HEK293 (cell line): ENCODE measurements around the gene C16orf95.
"Not testable (repeated sequence)": the region's sequence is repeated elsewhere in the genome, so short reads cannot be mapped to it uniquely, and the experiment has no call there.

Experiments
- CTCF ChIA-PET: fragments of 350-600 bp; formaldehyde crosslinking; extraction: SDS; loops from one replicate; lab custom pipeline; 2021; ENCODE audit warnings: antibody characterized with exemption; lab: Yijun Ruan, JAX
- POLR2A ChIA-PET: fragments of 300-600 bp; formaldehyde crosslinking; extraction: SDS; loops from one replicate; lab custom pipeline; 2020; ENCODE audit warnings: antibody characterized with exemption, inconsistent platforms; lab: Yijun Ruan, JAX
- H3K27ac ChIP-seq: fragments of 200-500 bp; sonication (Bioruptor generic); 2 replicates; pipeline ENCODE4 v1.5.1; 2014; ENCODE audit warnings: low read depth, low read length, control low read depth, inconsistent platforms; ENCODE audit errors: extremely low read depth
- H3K36me3 ChIP-seq, 2 experiments: fragments of 200-500 bp in 1 of 2; sonication (Bioruptor generic) in 1 of 2; 1 replicate in 1 of 2; 2 replicates in 1 of 2; pipeline ENCODE4 v1.5.1; 2014 to 2017; ENCODE audit warnings: inconsistent platforms in 2 of 2, low read length in 2 of 2; ENCODE audit not compliant: control insufficient read depth in 2 of 2, insufficient read depth in 1 of 2
- H3K4me1 ChIP-seq: fragments of 200-500 bp; sonication (Bioruptor generic); 2 replicates; pipeline ENCODE4 v1.5.1; 2014; ENCODE audit warnings: mild to moderate bottlenecking, low read length, inconsistent platforms; ENCODE audit not compliant: control insufficient read depth, insufficient read depth
- H3K4me3 ChIP-seq: 2 replicates; pipeline ENCODE4 v1.5.1; 2011; ENCODE audit warnings: low read depth, mild to moderate bottlenecking, control low read depth, low read length, moderate library complexity
- H3K9me3 ChIP-seq: fragments of 200-500 bp; sonication (Bioruptor generic); 2 replicates; pipeline ENCODE4 v1.5.1; 2014; ENCODE audit warnings: low read depth, low read length, inconsistent platforms; ENCODE audit not compliant: control insufficient read depth, insufficient read depth
- ZBTB48 ChIP-seq: fragments of 450-650 bp; formaldehyde crosslinking; IDR thresholded peaks from 2 replicates; pipeline ENCODE4 v1.5.1; 2016; ENCODE audit warnings: missing biosample characterization, missing genetic modification characterization
- ZNF121 ChIP-seq: fragments of 450-650 bp; formaldehyde crosslinking; IDR thresholded peaks from 2 replicates; pipeline ENCODE4 v1.5.1; 2016; ENCODE audit warnings: missing biosample characterization, missing genetic modification characterization
- ZNF16 ChIP-seq: fragments of 450-650 bp; formaldehyde crosslinking; IDR thresholded peaks from 2 replicates; pipeline ENCODE4 v1.5.1; 2016; ENCODE audit warnings: low read depth, missing biosample characterization, missing genetic modification characterization
- ZNF354C ChIP-seq: fragments of 450-650 bp; formaldehyde crosslinking; IDR thresholded peaks from 2 replicates; pipeline ENCODE4 v1.5.1; 2016; ENCODE audit warnings: missing biosample characterization, missing genetic modification characterization, low read depth, borderline replicate concordance
- ZNF426 ChIP-seq: fragments of 450-650 bp; formaldehyde crosslinking; IDR thresholded peaks from 2 replicates; pipeline ENCODE4 v1.5.1; 2017; ENCODE audit warnings: missing biosample characterization, missing genetic modification characterization, mild to moderate bottlenecking, inconsistent platforms, moderate library complexity
- ZNF530 ChIP-seq: fragments of 450-650 bp; formaldehyde crosslinking; IDR thresholded peaks from 2 replicates; pipeline ENCODE4 v1.5.1; 2016; ENCODE audit warnings: low read depth, missing biosample characterization, missing genetic modification characterization
- ZSCAN16 ChIP-seq: fragments of 450-650 bp; formaldehyde crosslinking; IDR thresholded peaks from 2 replicates; pipeline ENCODE4 v1.5.1; 2016; ENCODE audit warnings: missing biosample characterization, missing genetic modification characterization
- ZXDB ChIP-seq: fragments of 450-650 bp; formaldehyde crosslinking; IDR thresholded peaks from 2 replicates; pipeline ENCODE4 v1.5.1; 2016; ENCODE audit warnings: missing biosample characterization, missing genetic modification characterization
- TF ChIP-seq, protein P1 (sequence below): fragments of 450-650 bp; formaldehyde crosslinking; IDR thresholded peaks from 2 replicates; pipeline ENCODE4 v1.5.1; 2017; ENCODE audit warnings: missing biosample characterization, missing genetic modification characterization
- TF ChIP-seq, protein P2 (sequence below): fragments of 450-650 bp; formaldehyde crosslinking; IDR thresholded peaks from 2 replicates; pipeline ENCODE4 v1.5.1; 2016; ENCODE audit warnings: missing biosample characterization, missing genetic modification characterization, borderline replicate concordance

Gene C16orf95

DNA sequence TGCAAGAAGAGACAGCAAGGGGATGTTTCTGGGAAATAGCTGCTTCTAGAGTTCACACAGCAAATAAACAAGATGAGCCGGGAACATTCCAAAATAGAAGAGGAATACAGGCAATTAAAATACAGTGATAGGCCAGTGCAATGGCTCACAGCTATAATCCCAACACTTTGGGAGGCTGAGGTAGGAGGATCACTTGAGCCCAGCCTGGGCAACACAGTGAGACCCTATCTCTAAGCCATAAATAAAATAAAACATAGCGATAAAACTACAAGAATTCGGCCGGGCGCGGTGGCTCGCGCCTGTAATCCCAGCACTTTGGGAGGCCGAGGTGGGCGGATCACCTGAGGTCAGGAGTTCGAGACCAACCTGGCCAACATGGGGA, 22.5 kb upstream of the C16orf95 start:
- H3K27ac ChIP-seq, H3K4me1 ChIP-seq, H3K4me3 ChIP-seq, H3K9me3 ChIP-seq, POLR2A ChIA-PET: not testable (repeated sequence)
- TF ChIP-seq ZNF121 (tag by site-specific recombination) = peak; percentile 75
- CTCF ChIA-PET = interaction anchor here (0.7 kb wide), 1 partner anchor 81 kb away, joined by 5 read pairs; no protein-coding TSS in a partner anchor
- H3K36me3 ChIP-seq = peaks cover 0 to 67% of the 10 kb centered on the region in 2 experiments; a peak in 2 of 3 replicates

DNA sequence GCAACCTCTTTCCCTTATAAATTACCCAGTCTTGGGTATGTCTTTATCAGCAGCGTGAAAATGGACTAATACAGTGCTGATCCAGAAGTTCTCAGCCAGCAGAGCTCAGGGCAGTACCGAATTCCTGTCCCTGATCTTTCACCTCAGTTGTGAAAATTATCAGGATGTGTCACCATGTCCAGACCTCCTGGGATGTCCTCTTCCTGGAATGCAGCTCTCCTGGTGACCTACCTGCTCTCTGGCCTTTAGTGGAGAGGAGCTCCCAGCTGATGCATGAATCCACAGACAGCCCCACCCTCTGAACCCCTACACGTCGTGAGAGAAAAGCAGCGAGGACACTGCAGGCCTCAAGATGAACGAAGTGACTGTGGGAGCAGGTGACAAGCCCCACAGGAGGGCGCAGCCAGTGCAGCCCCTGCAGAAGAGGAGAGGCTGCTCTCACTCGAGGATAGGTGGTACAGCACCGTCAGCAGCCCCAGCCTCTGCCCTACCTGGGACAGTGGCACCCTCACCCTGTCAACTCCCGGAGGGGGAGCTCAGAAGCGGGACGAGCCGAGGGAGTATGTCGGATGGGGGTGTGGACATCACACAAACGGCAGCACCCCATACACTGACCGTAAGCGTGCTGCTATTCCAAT, 22.0 kb upstream of the C16orf95 start:
- CTCF ChIA-PET = interaction anchor here (0.7 kb wide), 1 partner anchor 81 kb away, joined by 5 read pairs; no protein-coding TSS in a partner anchor
- no peak overlapping the region for H3K27ac ChIP-seq
- peaks cover 0 to 72% of the 10 kb centered on the region in 2 experiments; a peak in 2 of 3 replicates for H3K36me3 ChIP-seq
- no peak overlapping the region for H3K4me3 ChIP-seq
- no peaks in the 10 kb centered on the region for H3K4me1 ChIP-seq
- no peak for TF ChIP-seq ZNF354C
- TF ChIP-seq ZBTB48 = no peak
- TF ChIP-seq, protein P1, sequence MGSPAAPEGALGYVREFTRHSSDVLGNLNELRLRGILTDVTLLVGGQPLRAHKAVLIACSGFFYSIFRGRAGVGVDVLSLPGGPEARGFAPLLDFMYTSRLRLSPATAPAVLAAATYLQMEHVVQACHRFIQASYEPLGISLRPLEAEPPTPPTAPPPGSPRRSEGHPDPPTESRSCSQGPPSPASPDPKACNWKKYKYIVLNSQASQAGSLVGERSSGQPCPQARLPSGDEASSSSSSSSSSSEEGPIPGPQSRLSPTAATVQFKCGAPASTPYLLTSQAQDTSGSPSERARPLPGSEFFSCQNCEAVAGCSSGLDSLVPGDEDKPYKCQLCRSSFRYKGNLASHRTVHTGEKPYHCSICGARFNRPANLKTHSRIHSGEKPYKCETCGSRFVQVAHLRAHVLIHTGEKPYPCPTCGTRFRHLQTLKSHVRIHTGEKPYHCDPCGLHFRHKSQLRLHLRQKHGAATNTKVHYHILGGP (tag by site-specific recombination) = no peak
- POLR2A ChIA-PET = no interaction called here
- no peaks in the 10 kb centered on the region for H3K9me3 ChIP-seq

DNA sequence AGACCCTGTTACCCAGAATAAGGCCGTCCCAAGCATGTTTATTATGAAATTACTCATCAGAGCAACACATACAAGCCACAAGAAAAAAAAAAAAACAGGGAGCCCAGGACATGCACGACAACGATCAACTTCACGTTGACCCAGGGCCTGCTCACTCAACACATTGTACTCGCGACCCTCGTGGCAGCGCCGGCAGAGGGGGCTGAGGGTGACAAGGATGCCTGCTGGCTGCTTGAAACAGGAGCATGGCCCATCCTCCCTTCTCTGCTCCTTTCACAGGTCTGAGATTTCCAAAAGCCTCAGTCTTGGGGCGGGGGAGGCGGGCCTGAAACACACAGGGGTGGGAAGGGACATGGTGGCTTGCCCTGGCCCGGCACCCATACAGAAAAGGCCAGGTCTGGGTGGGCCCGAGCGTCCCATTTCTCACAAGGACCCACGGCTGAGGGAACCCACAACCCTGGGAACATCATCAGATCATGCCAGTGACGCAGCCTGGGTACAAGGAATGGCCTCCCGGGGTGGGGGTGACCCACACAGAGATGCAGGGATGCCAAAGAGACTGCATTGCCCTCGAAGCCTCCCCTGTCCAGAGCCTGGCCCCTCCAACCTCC, 21.1 kb upstream of the C16orf95 start:
- no peaks in the 10 kb centered on the region for H3K4me1 ChIP-seq
- no peak overlapping the region for H3K27ac ChIP-seq
- no peaks in the 10 kb centered on the region for H3K9me3 ChIP-seq
- H3K4me3 ChIP-seq = no peak overlapping the region
- POLR2A ChIA-PET = no interaction called here
- CTCF ChIA-PET = no interaction called here
- TF ChIP-seq, protein P2, sequence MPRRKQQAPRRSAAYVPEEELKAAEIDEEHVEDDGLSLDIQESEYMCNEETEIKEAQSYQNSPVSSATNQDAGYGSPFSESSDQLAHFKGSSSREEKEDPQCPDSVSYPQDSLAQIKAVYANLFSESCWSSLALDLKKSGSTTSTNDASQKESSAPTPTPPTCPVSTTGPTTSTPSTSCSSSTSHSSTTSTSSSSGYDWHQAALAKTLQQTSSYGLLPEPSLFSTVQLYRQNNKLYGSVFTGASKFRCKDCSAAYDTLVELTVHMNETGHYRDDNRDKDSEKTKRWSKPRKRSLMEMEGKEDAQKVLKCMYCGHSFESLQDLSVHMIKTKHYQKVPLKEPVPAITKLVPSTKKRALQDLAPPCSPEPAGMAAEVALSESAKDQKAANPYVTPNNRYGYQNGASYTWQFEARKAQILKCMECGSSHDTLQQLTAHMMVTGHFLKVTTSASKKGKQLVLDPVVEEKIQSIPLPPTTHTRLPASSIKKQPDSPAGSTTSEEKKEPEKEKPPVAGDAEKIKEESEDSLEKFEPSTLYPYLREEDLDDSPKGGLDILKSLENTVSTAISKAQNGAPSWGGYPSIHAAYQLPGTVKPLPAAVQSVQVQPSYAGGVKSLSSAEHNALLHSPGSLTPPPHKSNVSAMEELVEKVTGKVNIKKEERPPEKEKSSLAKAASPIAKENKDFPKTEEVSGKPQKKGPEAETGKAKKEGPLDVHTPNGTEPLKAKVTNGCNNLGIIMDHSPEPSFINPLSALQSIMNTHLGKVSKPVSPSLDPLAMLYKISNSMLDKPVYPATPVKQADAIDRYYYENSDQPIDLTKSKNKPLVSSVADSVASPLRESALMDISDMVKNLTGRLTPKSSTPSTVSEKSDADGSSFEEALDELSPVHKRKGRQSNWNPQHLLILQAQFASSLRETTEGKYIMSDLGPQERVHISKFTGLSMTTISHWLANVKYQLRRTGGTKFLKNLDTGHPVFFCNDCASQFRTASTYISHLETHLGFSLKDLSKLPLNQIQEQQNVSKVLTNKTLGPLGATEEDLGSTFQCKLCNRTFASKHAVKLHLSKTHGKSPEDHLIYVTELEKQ = no peak
- TF ChIP-seq ZNF530 (tag by site-specific recombination) = no peak
- TF ChIP-seq, all 188 proteins: peak for 0
- H3K36me3 ChIP-seq = peaks cover 0 to 73% of the 10 kb centered on the region in 2 experiments; a peak in 2 of 3 replicates

DNA sequence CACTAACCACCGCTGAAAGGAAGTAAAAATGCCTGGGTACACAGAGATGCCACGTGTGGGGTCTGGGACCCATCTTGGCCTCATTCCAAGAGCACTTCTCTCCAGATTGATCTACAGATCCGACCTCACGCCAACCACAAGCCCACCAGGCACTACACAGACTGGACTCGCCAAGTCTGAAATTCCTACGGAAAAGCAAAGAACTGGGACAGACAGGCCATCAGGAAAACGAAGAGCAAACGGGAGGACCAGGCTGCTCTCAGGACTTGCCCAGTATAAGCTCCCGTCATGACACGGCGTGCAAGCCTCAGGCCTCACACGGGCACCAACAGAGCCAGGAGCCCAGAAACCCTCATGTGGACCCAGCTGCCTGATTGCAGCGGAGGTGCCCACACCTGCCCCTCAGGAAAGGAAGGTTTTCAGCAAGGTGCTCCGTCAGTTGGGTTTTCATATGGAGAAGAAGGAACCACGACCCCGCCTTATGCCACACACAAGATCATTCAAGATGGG, 20.1 kb upstream of the C16orf95 start:
- no peak overlapping the region for H3K27ac ChIP-seq
- CTCF ChIA-PET = no interaction called here
- TF ChIP-seq ZNF426 (tag by site-specific recombination) = no peak
- TF ChIP-seq ZNF16 (tag by site-specific recombination) = no peak
- no peak for TF ChIP-seq ZBTB48
- no peak for TF ChIP-seq ZSCAN16 (tag by site-specific recombination)
- TF ChIP-seq ZXDB (tag by site-specific recombination) = no peak
- peaks cover 0 to 71% of the 10 kb centered on the region in 2 experiments; a peak in 2 of 3 replicates for H3K36me3 ChIP-seq
- no peaks in the 10 kb centered on the region for H3K4me1 ChIP-seq
- POLR2A ChIA-PET = no interaction called here
- H3K9me3 ChIP-seq = no peaks in the 10 kb centered on the region
- H3K4me3 ChIP-seq = no peak overlapping the region
